Activated T-cell treated with anti-CD3 and anti-CD28 coated beads for 24 hours (primary cell): ENCODE data around the gene AJM1.

Experiments used
- DNase-seq: peaks from one replicate; pipeline ENCODE4 v3.0.0-alpha.2; 2020; ENCODE audit warnings: low read depth

AJM1 gene

DNA sequence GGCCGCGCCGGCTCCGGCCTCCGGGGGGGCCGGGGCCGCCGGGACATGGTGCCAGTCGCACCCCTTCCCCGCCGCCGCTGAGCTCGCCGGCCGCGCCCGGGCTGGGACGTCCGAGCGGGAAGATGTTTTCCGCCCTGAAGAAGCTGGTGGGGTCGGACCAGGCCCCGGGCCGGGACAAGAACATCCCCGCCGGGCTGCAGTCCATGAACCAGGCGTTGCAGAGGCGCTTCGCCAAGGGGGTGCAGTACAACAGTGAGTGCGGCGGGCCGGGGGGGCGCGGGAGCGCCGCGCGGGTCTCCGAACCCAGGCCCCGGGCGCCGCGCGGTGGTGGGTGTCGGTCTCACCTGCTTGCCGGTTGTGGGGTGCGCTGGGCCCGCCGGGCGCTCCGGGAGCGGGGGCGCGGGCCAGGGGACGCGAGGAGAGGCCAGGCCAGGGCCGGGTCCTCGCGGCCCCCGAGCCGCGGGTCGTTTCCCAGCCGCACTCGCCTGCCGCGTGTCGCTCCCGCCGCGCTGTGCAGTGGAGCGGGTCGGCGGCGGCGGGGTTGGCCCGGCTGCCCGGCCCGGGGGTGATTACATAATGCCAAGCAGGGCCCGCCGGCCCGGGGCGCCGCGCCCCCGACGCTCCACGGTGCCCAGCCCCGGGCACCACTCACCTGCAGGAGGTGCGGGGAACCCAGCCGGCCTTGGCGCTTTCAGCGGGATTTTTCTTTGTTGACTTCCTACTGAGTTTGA, 34.0 kb upstream of the AJM1 start:
- DNase-seq = no peak

DNA sequence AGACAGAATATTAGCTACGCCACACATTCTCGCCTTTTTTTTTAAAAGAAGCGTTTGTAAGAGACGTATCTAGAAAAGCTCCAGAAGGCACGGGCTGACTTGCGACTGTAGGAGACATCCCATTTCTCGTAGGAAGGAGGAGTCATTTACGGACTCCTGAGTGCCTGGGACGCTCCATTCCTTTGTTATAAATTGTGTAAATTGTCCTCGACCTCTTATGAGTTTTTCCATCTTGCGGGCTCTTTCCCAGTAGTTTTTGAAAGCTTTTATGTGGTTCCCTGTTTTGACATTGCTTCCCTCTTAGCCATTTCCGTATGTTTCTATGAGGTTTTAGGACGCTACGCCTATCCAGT, 33.5 kb upstream of the AJM1 start:
- DNase-seq = no peak

DNA sequence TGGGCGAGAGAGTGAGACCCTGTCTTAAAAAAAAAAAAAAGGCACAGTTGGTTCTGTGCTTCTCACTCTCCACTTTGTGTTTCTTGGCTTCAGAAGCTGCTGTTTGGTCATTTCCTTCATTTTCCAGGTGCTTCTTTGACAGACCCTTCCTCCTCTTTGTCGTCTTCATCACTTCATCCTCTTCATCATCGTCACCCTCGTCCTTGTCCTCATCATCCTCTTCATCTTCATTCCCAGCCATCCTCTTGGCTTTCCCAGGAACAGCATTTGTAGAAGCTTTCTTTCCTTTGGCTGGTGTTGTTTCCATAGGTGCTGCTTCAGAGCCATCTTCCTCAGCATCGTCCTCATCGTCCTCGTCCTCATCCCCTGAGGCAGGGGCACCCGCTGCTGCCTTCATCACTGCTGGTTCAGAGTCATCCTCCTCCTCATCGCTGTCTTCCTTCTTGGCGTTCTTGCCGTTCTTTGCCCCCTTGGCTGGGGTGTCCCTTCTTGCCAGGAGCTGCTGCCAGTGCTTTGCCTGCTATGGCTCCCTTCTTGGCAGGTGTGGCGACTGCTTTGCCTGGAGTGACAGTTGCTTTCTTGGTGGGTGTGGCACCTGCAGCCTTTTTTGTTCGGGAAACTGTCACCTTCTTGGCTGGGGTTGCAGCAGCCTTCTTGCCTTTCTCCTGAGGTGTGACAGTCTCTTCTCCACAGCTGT, 27.4 kb upstream of the AJM1 start:
- no peak for DNase-seq

DNA sequence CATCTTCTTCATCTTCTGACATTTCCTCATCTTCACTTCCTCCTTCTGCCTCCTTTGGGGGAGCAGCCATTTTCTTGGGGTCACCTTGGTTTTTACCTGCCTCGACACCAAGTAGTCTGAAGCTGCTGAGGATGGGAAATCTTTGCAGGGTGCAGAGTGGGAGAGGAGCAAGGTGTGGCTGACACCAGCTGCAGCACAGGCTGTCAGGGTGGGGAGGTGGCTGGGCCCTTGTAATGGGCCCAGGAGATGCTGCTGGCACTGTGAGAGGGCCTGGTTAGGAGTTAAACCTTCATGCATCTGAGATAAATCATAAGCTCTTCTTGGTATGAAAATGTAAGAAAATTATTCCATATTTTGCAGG, 26.9 kb upstream of the AJM1 start:
- no peak for DNase-seq

DNA sequence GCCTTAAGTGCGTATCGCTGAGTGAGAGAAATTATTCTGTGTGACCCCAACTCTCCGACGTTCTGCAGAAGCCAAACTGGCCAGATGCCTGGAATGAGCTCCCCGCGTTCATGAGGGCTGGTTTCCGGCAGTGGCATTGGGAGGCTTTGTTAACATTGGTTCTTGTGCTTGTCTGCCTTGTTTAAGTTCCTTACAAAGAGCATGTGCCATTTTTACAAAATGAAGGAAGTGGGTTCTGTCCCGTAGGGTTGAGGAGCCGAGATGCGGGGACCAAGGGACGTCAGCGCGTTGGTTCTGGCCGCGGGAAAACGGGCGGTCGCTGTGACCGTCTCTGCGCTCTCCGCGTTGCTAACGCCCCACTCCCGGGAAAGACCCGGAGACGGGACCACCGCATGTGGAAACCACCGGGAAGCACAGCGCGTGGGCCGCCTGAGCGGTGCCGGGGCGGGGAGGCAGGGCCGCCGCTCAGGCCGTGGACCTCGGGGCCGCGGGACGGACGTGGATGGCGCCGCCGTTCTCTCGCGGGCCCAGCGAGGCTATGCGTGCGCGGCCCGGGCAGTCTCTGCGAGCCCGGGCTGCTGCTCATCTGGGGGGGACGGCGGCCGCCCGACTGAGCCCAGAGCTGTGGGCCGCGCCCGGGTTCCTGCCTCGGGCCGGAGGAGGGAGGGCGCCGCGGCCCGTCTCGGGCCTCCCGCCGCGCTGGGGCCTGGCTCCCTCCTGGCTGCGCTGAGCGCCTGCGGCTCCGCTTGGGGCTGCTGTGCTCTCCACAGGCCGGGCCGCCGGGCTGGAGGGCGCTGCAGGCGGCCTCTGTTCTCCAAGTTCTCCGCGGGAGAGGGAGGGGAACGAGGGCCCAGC, 21.1 kb upstream of the AJM1 start:
- DNase-seq = no peak

DNA sequence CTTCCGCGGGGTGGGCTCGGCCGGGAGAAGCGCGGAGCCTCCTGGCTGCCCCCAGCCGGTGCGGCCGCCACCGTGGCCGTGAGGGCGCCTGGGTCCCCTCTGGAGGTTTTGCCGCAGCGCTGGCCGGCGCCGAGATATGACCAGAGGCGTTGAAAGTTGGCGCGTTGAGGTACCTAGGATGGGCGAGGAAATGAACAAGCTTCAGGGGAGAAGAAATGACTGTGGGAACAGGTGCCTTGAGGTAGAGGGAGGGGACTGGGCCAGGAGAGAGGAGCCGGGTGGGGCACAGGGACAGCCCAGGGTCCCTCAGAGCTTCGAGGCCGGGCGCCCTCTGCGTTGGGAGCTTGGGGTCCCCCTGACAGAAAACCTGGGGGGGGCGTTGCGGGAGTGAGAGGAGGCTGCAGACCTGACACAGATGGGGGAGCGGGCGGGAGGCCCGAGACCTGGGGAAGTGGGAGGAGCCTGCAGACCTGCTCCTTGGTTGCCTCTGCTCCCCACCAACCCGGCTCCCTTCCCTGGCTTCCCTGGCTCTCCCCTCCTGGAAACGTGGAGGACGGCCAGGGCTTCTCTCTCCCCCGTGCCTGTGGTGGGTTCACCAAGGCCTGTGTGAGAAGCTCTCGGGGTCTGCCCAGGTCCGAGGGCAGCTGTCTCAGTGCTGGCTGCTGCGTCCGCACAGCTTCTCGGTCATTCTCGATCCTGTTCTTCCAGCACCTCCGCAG, 20.3 kb upstream of the AJM1 start:
- DNase-seq = no peak

DNA sequence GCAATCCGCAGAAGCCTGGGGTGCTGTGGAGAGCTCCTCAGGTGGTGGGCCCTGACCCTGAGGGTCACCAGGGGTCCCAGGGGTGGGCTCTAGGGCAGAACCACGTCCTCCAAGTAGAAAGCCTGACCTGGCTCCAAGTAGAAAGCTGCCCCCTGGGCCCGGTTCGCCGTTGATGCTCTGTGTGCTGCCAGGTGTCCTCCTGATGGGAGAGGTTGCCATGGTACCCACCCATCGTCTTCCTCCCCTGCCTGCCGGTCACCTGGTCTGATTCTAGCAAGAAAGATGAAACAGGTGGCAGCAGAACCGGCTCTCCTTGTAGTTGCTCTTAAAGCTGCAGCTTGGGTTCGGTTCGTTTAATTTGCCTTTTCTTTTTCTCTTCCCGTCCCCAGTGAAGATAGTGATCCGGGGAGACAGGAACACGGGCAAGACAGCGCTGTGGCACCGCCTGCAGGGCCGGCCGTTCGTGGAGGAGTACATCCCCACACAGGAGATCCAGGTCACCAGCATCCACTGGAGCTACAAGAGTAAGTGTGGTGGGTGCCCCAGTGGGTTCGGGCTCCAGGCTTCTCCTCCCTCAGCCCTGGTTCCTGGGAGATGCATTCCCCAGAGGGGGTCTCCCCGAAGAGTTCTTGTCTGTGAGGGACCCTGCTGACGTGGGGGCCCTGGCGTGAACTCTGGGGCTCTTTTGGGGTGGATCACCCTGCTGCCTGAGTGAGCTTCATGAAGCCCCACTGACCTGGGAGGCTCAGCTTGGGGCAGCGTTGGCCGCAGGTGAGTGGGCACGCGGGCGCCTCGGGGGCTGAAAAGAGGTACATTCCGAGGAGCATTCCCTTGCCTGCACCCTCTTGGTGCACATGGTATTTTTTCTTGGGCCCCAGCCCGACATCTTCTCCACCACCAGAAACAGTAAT, 18.9 kb upstream of the AJM1 start:
- no peak for DNase-seq

DNA sequence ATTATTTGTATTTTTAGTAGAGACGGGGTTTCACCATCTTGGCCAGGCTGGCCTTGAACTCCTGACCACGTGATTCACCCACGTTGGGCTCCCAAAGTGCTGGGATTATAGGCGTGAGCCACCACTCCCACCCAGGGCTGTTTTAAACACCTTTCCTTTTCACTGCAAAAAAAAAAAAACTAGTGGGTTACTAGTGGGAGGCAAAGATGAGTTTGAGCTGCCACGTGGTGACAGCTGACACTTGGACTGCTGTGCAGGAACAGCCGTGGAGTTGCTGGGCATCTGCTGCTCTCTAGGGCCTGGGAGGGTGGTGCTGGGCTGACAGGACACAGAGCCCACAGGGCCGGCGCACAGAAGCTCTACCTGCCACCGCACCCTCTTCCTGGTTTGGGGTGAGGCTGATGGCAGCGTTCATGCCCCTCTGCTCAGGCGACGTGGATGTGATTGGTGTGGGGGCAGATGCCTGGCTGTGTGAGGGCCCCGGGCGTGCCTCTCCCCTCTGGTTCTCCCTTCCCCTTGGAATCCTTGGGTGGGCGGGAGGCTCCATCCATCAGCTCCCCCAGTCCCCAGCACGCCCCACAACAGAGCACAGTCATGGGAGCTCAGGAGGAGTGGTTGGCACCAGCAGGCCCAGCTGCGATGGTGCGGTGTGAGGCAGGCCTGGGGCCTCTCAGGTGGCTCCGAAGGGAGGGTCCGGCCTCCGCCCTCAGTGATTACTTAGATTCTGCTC, 17.6 kb upstream of the AJM1 start:
- DNase-seq = no peak

DNA sequence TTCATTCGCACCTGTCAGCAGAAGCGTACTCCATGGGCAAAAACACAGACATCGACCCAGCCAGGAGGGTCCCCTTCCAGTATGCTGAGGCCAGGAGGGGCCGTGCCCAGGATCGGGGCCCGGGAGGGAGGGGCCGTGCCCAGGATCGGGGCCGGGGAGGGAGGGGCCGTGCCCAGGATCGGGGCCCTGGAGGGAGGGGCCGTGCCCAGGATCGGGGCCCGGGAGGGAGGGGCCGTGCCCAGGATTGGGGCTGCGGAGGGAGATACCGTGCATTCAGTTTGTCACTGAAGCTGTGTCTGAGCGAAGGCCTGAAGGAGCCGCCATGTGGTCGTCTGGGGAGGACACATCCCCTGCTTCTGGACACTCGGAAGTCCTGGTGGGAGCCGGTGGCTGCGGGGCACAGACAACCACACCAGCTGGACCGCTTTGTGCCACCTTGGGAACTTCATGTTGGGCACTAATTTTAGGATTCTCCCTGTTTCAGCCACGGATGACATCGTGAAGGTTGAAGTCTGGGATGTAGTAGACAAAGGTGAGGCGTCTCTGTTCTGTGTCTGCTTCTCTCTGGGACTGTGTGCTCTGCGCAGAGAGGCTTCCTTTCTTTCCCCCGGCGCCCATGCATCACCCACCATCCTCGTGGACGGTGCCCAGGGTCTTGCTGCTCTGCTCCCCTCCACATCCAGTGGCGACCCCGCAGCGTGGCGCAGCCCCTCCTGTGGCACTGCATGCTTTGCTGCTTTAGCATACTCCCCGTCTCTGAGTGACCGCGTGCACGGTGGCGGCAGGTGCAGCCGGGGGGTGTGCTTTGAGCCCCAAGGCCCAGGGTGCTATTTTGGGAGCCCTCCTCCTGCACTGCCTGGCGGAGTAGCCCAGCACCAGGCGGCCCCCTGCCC, 16.7 kb upstream of the AJM1 start:
- no peak for DNase-seq

DNA sequence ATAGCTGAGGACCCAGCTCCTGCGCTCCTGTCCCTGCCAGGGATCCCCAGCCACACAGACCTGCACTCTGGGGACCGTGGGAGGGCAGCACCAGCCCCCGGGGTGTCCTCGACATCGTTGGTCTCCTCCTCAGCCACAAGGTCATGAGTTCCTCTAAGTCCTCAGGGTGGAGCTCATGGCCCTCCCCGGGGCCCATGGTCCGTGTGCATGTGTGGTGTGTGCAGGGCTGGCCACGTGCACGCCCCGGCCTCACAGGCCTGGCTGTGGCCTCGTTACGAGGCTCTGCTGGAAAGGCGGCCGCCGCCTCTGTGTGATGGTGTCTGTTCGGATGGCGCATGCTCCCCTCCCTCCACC, 16.1 kb upstream of the AJM1 start:
- no peak for DNase-seq

DNA sequence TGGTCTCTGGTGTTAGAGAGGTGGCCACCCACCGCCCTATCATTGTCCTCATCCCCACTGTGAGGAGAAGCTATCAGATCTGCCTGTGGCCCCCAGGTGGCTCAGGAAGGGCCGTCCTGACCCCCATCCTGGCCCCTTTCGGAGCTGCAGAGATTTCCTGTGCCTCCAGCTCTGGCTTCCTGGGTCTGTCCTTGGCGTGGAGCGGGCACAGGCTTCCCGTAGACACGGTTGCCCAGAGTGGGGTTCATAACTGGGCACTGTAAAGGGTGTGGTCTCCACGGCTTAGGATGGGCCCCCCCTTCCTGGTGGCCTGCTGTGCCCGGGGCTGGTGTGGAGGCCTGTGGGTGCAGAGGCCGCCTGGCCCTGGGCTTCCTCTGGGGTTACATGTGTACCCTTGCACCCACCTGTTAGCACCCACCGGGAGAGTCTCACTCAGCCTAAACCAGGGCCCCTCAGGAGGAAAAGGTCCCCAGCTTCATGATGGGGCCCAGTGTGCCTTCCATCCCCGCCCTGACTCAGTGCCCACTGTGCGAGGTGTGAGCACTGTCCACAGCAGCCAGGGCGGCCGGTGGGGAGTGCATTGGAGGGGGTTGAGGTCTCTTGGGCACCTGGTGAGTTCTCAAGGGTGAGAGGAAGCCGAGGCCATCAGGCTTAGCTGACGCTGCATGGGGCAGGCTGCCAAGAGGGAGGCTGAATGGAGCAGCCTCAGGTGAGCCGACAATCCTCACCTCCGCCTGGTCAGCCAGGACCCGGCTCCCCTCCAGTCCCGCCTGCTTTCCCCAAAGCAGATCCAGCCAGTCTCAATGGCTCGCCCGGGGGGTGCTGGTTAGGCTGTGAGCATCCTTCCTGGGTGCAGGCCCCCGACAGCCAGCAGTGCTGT, 15.3 kb upstream of the AJM1 start:
- DNase-seq = no peak

DNA sequence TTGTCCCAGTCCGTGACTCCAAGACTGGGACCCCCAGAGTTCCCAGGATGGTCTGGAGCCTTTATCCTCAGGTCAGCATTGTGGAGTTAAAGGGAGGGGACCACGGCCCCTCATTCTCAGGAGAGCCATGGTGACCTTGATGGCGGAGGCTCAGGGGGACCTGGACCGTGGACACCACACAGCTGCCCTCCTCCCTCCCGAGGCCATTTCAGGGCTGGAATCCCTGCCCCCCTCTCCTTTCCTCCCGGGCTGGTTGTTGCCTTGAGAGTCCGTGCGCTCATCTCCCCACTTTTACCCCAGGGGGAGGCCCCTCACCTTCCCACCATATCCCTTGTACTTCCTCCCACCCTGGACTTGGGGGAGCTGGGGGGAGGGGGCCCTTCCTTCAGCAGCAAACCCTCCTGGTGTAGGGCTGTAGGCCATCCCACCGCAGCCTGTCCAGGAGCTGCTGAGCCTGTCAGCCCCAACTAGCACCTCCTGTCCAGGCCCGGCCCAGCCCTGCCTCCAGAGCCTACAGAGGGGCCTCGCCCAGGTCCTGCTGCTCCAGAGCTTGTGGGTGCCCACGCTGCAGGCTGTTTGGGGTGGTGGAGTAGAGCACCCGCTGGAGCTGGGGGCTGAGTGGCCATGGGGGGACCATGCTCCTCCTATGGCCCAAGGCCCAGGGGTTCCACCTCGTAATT, 14.3 kb upstream of the AJM1 start:
- no peak for DNase-seq

DNA sequence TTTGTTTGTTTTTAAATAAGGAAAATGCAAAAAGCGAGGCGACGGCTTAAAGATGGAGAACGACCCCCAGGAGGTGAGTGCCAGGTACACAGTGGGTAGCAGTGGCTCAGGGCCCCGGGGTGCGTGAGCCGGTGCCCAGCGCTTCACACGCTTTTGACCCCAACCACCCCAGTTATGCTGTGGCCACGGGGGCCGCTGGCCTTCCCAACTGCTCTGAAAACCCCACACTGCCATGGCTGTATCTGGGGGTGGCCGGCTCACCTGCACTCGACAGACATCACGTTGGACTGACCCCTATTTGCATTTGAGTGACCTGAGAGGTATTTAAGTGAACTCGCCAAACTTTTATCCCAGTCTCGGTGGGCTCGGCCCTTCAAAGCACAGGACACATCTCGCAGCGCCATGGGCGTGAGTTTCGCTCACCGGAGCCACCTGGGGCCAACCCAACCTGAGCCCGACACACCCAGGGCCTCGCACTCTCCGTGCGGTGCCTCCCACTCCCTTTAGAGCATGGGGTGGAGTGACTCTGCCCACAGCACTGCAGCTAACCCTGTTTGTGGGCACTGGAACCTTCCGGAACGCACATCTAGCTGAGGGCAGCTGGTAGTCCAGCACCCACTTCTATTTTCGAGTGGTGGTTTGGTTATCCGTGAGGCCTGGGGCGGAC, 13.7 kb upstream of the AJM1 start:
- no peak for DNase-seq

DNA sequence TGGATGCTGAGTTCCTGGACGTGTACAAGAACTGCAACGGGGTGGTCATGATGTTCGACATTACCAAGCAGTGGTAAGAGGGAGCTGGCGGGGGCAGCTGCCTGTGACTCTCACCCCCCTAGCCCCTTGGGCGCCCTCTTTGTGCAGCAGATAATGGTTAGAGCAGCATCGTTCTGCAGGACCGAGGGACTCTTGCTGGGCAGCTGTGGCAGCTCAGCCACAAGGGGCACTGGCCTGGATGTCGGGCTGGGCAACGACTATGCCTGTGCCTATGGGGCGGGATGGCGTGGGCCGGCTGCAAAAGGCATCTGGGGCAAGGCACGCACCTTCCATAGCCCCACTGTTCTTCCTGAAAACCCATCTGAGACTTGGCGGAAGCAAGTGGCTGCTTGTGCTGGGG, 12.9 kb upstream of the AJM1 start:
- DNase-seq = no peak

DNA sequence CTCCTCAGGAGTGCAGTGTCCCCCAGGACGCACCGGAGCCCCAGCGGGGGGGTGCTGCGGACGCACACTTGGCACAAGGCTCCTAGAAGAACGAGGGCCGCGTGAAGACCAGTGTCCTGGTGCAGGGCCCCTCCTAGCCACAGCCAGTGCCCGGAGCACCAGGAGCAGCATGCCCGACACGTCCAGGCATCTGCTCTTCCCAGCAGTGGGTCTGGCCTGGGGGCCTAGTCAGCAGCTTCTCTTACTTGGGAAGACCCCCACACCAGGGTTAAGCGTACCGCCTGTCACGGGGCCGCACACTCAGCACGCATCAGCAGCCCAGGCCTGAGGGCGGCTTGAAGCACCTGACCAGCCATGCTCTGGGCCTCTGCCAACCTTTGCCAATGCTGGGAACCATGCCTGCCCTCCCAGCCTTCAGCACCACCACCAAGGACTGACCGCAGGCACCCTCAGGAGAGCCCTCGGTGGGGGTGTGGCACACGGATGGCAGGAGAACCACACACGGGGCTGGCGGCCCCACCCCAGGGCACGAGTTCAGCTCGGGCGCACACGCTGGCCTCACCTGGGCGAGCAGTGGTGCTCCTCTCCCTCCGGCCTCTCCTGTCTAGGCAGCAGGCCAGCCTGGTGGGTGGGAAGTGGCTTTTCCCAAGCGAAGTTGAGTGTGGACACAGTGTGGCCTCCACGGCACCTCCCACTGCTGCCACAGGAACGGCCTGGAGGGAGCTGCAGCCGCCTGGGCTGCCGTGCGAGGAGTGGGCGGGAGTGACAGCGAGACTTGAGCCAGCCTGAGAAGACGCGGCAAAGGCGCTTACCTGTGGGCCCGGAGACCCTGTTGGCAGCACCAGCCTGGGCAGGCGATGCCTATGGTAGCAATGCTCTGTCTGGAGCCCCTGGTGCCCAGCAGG, 12.0 kb upstream of the AJM1 start:
- no peak for DNase-seq

DNA sequence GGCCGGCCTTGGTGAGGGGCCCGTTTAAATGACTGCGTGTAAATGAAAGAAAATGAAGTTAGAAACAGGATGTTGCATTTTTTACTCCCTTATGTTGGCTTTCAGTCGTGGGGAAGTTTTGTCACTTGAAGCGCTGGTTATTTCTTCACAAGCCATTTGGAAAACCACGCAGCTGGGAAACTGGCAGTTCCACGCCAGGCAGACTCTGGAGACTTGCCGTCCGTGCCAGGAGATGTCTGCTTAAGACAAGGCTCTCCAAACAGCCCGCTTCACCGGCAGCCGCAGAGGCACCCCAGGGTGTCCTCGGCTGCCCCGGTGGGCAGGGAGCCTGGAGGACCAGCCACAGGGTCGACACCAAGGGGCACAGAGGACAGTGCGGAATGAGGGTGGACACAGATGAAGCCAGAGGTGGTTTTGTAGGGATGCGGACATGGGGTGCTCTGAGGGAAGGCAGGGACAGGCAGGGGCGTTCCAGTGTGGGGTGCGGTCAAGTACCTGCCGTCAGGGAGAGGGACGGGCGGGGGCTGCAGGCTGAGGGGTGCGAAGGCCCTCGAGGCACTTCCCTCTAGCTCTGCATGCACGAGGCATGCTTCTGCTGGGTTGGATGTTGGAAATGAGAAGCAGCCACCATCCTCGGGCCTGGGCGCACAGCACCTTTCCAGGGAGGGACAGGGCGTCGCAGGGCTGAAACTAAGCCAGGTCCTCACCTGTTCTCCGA, 11.1 kb upstream of the AJM1 start:
- DNase-seq = no peak
